H9 (cell line): ENCODE data around the gene TMBIM6. TPM values are rescaled to one million over a fixed set of nuclear protein-coding genes. Genes with fewer than 3 reads are reported as not detected.
A peak's percentile ranks its signal among the peaks of the same experiment; 100 is the strongest.

ENCODE experiments used
- DNase-seq: peaks from one replicate; pipeline ENCODE4 v3.0.0-alpha.2; 2017
- H2AFZ ChIP-seq: one replicate; pipeline ENCODE4 v1.6.1; 2013; ENCODE audit warnings: mild to moderate bottlenecking, low read length, control low read depth, moderate library complexity
- H2AK5ac ChIP-seq: 2 replicates; pipeline ENCODE4 v1.6.1; 2013; ENCODE audit warnings: low read length, control low read depth, mixed read lengths; ENCODE audit not compliant: insufficient read length
- H2BK120ac ChIP-seq: one replicate; pipeline ENCODE4 v1.6.1; 2013; ENCODE audit warnings: low read depth, mild to moderate bottlenecking, low read length, control low read depth, inconsistent platforms; ENCODE audit not compliant: poor library complexity, severe bottlenecking
- H2BK12ac ChIP-seq: 2 replicates; pipeline ENCODE4 v1.6.1; 2013; ENCODE audit warnings: low read length, control low read depth, mixed read lengths, low read depth; ENCODE audit not compliant: insufficient read length
- H2BK15ac ChIP-seq: 2 replicates; pipeline ENCODE4 v1.6.1; 2013; ENCODE audit warnings: low read depth, low read length, control low read depth
- H2BK20ac ChIP-seq: one replicate; pipeline ENCODE4 v1.6.1; 2013; ENCODE audit warnings: low read depth, mild to moderate bottlenecking, low read length, control low read depth, inconsistent platforms; ENCODE audit not compliant: poor library complexity, severe bottlenecking
- H2BK5ac ChIP-seq: 2 replicates; pipeline ENCODE4 v1.6.1; 2013; ENCODE audit warnings: low read length, control low read depth, mixed read lengths; ENCODE audit not compliant: insufficient read length
- H3K14ac ChIP-seq: 2 replicates; pipeline ENCODE4 v1.6.1; 2013; ENCODE audit warnings: low read length, control low read depth; ENCODE audit not compliant: insufficient read depth
- H3K18ac ChIP-seq: 2 replicates; pipeline ENCODE4 v1.6.1; 2013; ENCODE audit warnings: low read depth, mild to moderate bottlenecking, mixed read lengths, low read length, control low read depth; ENCODE audit not compliant: insufficient read length
- H3K23ac ChIP-seq: 2 replicates; pipeline ENCODE4 v1.6.1; 2013; ENCODE audit warnings: low read length, control low read depth, mixed read lengths, low read depth; ENCODE audit not compliant: insufficient read length
- H3K23me2 ChIP-seq: 2 replicates; pipeline ENCODE4 v1.6.1; 2013; ENCODE audit warnings: low read depth, mild to moderate bottlenecking, mixed read lengths, low read length, control low read depth; ENCODE audit not compliant: insufficient read length, poor library complexity, severe bottlenecking
- H3K27ac ChIP-seq: 2 replicates; pipeline ENCODE4 v1.5.1; 2013; ENCODE audit warnings: low read length, control low read depth, mixed read lengths, low read depth; ENCODE audit not compliant: insufficient read length
- H3K27me3 ChIP-seq: 2 replicates; pipeline ENCODE4 v1.6.1; 2013; ENCODE audit warnings: low read length, control low read depth, inconsistent platforms; ENCODE audit not compliant: insufficient read depth
- H3K4ac ChIP-seq: 2 replicates; pipeline ENCODE4 v1.6.1; 2013; ENCODE audit warnings: low read depth, mild to moderate bottlenecking, control low read depth, inconsistent platforms, low read length, moderate library complexity
- H3K4me1 ChIP-seq: 2 replicates; pipeline ENCODE4 v1.6.1; 2013; ENCODE audit warnings: low read length, control low read depth, inconsistent platforms; ENCODE audit not compliant: insufficient read depth
- H3K4me2 ChIP-seq: 2 replicates; pipeline ENCODE4 v1.6.1; 2013; ENCODE audit warnings: low read length, control low read depth, mixed read lengths; ENCODE audit not compliant: insufficient read length, insufficient read depth
- H3K56ac ChIP-seq: 2 replicates; pipeline ENCODE4 v1.6.1; 2013; ENCODE audit warnings: low read depth, mild to moderate bottlenecking, mixed read lengths, low read length, control low read depth; ENCODE audit not compliant: insufficient read length
- H3K79me1 ChIP-seq: 2 replicates; pipeline ENCODE4 v1.6.1; 2013; ENCODE audit warnings: low read depth, mild to moderate bottlenecking, moderate library complexity, low read length, control low read depth, inconsistent platforms; ENCODE audit not compliant: insufficient read depth, poor library complexity, severe bottlenecking
- H3K79me2 ChIP-seq: 2 replicates; pipeline ENCODE4 v1.6.1; 2013; ENCODE audit warnings: low read length, control low read depth, inconsistent platforms; ENCODE audit not compliant: insufficient read depth
- H3K9ac ChIP-seq: 2 replicates; pipeline ENCODE4 v1.6.1; 2013; ENCODE audit warnings: low read length, control low read depth, mixed read lengths; ENCODE audit not compliant: insufficient read length; ENCODE audit errors: extremely low read depth
- H3K9me3 ChIP-seq: one replicate; pipeline ENCODE4 v1.6.1; 2013; ENCODE audit warnings: low read depth, low read length, inconsistent platforms; ENCODE audit not compliant: control insufficient read depth
- H3T11ph ChIP-seq: one replicate; pipeline ENCODE4 v1.6.1; 2013; ENCODE audit warnings: mild to moderate bottlenecking, low read length, control low read depth, inconsistent platforms
- H4K20me1 ChIP-seq: one replicate; pipeline ENCODE4 v1.6.1; 2013; ENCODE audit not compliant: control insufficient read depth, insufficient read length, insufficient read depth
- H4K5ac ChIP-seq: 2 replicates; pipeline ENCODE4 v1.6.1; 2013; ENCODE audit warnings: low read depth, mild to moderate bottlenecking, mixed read lengths, low read length, control low read depth; ENCODE audit not compliant: insufficient read length
- H4K8ac ChIP-seq: replicated peaks from 2 replicates; pipeline ENCODE4 v1.6.1; 2013; ENCODE audit warnings: low read length, control low read depth, mixed read lengths, low read depth; ENCODE audit not compliant: insufficient read length
- H4K91ac ChIP-seq: 2 replicates; pipeline ENCODE4 v1.6.1; 2013; ENCODE audit warnings: low read depth, mild to moderate bottlenecking, moderate library complexity, mixed read lengths, low read length, control low read depth; ENCODE audit not compliant: insufficient read length
- H3K27ac Mint-ChIP-seq, 3 experiments: 2 replicates in 2 of 3; 3 replicates in 1 of 3; pipeline ENCODE4 v1.8.0; 2020 to 2021; ENCODE audit warnings: mixed read lengths in 3 of 3, mild to moderate bottlenecking in 1 of 3, moderate library complexity in 1 of 3
- H3K27me3 Mint-ChIP-seq: 2 replicates; pipeline ENCODE4 v1.8.0; 2021; ENCODE audit warnings: low read depth, mild to moderate bottlenecking, moderate library complexity, mixed read lengths
- H3K36me3 Mint-ChIP-seq, 3 experiments: 2 replicates in 2 of 3; 3 replicates in 1 of 3; pipeline ENCODE4 v1.8.0; 2020 to 2021; ENCODE audit warnings: low read depth in 3 of 3, mixed read lengths in 3 of 3; ENCODE audit not compliant: insufficient read depth in 1 of 3
- H3K4me1 Mint-ChIP-seq, 2 experiments: 2 replicates each; pipeline ENCODE4 v1.8.0; 2020; ENCODE audit warnings: mixed read lengths in 2 of 2
- H3K4me3 Mint-ChIP-seq, 2 experiments: 2 replicates in 1 of 2; 3 replicates in 1 of 2; pipeline ENCODE4 v1.8.0; 2020 to 2021; ENCODE audit warnings: mild to moderate bottlenecking in 2 of 2, mixed read lengths in 2 of 2, moderate library complexity in 1 of 2
- H3K9me3 Mint-ChIP-seq, 2 experiments: 2 replicates in 1 of 2; 3 replicates in 1 of 2; pipeline ENCODE4 v1.8.0; 2020; ENCODE audit warnings: mild to moderate bottlenecking in 2 of 2, mixed read lengths in 2 of 2, moderate library complexity in 1 of 2
- CTCF ChIP-seq: fragments of 200-600 bp; sonication (generic); conservative IDR thresholded peaks from 3 replicates; pipeline ENCODE4 v1.8.0; 2021; ENCODE audit warnings: antibody characterized with exemption, mild to moderate bottlenecking
- WGBS: extraction: QIAGEN DNeasy Blood & Tissue Kit; methylation state at CpG from one replicate; pipeline ENCODE4 v1.1.7; 2013; ENCODE audit warnings: missing lambda C conversion rate, low lambda C conversion rate, mixed read lengths; ENCODE audit not compliant: insufficient read length; ENCODE audit errors: extremely low coverage; 5-methylcytosine and 5-hydroxymethylcytosine counted together
- total RNA-seq: library from RNA; stranded (reverse); gene quantifications from 2 replicates; pipeline ENCODE4 v1.2.1, GENCODE V29; 2021

TMBIM6 gene
- total RNA-seq, 1 experiment from 2014 or later = 362 TPM

GRCh38 chr12:49707812-49708147 is 33.6 kb upstream of the TMBIM6 start:
- Histone ChIP-seq H4K91ac (no peak overlapping the region), H3K4me1 (peaks cover 17% of the 10 kb centered on the region), H3K18ac (no peak overlapping the region), H3K23me2 (peaks cover 14% of the 10 kb centered on the region), H3K56ac (no peak overlapping the region), H3K79me1 (no peaks in the 10 kb centered on the region), H2AK5ac (no peak overlapping the region), H3K4ac (no peak overlapping the region), H4K8ac (no peak overlapping the region), H2AFZ (no peak overlapping the region), H3K14ac (no peak overlapping the region), H3K79me2 (peaks cover 21% of the 10 kb centered on the region; the same call in 1 of the 2 replicates), H2BK15ac (no peak overlapping the region), H4K20me1 (no peaks in the 10 kb centered on the region), H2BK5ac (no peak overlapping the region), H3K27me3 (peaks cover 4% of the 10 kb centered on the region; the same call in 1 of the 2 replicates), H2BK120ac (no peak overlapping the region), H2BK20ac (no peak overlapping the region), H3K4me2 (no peak overlapping the region), H4K5ac (no peak overlapping the region), H3K27ac (no peak overlapping the region), H3K9ac (no peak overlapping the region), H2BK12ac (no peak overlapping the region), H3K23ac (no peak overlapping the region), H3K9me3 (no peaks in the 10 kb centered on the region), H3T11ph (no peak overlapping the region)
- Mint-ChIP-seq H3K4me3 (peak overlapping the region; percentile 61 to 84), H3K36me3 (no peaks in the 10 kb centered on the region), H3K9me3 (no peaks in the 10 kb centered on the region), H3K27ac (no peak overlapping the region), H3K4me1 (peaks cover 30 to 32% of the 10 kb centered on the region in 2 experiments), H3K27me3 (peaks cover 31% of the 10 kb centered on the region)
- no peak for DNase-seq
- no CpG with 5 or more reads among the region's 11 CpGs for WGBS
- TF ChIP-seq CTCF = no peak; the same call in 1 of the 3 replicates
